HG03103 (cell line): ENCODE results near the gene ZFYVE26.
"Not testable (repeated sequence)": the region's sequence is repeated elsewhere in the genome, so short reads cannot be mapped to it uniquely, and the experiment has no call there.

Experiments
- ATAC-seq: cut with Tn5 transposase; IDR thresholded peaks from one replicate; pipeline ENCODE4 v1.9.1; 2021; ENCODE audit warnings: low read depth; ENCODE audit not compliant: unreplicated experiment

Gene ZFYVE26

GRCh38 chr14:67759916-67760315 is 56.5 kb downstream of the ZFYVE26 start:
- ATAC-seq, result no peak

- ATAC-seq, result no peak
Measured at GRCh38 chr14:67757175-67757574, 59.2 kb downstream of the ZFYVE26 start.

DNA sequence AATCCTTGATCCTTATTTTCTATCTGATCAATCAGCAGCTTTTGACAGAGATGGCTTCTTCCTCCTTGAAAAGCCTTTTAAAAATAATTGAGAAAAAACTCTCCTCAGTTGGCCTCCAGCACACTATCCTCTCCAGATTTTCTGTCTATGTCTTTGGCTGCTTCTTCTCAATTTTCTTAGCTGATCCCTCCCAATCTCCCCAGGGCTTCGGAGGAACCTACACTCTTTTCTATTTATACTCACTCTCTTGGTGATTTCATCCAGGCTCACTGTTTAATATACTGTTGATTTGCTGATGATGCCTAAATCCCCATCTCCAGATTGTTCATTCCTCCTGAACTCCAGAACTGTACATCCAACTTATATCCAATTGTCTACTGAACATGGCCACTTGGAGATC is 59.9 kb downstream of the ZFYVE26 start:
- no peak for ATAC-seq

DNA sequence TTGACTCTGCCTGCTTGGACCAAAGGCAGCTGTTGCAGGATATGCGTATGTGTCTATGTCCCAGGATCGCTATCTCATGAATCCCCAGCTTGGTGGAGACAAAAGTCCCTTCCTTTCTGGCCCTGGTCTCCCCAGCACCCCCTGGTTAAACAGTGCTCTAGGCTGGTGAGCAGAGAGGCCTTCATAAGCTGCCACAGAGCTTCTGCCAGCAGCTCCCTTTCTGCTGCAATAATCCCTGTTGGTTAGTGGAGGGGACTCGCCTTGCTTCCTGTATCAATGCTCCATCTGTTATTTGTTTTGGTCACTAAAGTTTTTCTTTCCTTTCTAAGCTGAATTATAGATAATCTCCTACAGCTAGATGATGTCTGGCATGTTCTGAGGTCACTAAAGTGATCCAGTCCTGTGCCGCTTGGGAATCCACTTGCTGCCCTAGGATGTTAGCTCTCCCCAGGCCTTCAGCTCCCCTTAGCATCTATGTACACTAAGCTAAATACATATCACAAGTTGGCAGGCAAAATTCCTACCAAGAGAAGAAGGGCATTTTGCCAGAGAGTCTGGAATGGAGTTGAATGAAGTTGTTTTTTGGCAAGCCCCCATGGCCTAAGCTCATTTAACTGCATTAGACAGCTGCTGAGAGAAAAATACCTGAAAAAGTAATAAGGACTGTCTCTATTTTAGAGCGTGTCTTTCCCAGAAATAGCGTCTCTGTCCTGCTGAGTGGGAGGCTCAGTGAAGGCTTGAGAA is 66.9 kb downstream of the ZFYVE26 start:
- no peak for ATAC-seq

- no peak for ATAC-seq
Measured at GRCh38 chr14:67748312-67748711, 68.1 kb downstream of the ZFYVE26 start.

DNA sequence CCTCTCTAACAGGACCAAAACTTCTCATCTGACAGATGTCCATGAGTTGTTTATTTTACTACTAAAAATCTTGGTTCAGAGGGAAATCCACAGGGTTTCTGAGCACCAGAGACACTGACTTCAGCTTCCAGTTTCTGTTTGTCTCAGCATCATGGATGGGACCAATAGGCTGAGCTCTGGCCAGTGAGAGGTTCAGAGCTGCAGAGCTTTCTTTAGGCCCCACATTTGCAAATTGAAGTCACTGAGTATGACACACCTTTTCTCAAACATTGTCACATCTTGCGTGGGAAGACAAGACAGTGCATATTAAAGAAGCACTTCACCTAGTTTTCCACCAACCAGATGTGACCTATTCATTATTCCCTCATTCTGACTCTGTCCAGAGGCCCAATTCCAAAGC is 69.5 kb downstream of the ZFYVE26 start:
- no peak for ATAC-seq

DNA sequence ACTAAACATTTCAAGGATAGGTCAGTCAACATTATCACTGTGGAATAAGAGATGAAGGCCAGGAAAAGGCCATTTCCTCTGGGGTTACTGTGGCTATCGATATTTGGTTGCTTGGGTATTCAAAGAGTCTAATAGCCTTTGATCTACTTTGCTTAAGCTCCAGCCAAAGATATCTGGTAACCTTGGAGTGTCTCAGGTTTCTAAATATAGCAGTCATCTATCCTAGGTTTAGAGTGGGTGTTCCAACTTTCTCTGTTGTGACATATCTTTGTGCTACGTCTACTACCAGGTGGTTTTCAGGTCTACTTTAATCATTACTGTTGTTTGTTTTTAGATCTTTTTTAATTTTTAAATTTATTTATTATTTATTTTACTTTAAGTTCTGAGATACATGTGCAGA is 72.3 kb downstream of the ZFYVE26 start:
- no peak for ATAC-seq

DNA sequence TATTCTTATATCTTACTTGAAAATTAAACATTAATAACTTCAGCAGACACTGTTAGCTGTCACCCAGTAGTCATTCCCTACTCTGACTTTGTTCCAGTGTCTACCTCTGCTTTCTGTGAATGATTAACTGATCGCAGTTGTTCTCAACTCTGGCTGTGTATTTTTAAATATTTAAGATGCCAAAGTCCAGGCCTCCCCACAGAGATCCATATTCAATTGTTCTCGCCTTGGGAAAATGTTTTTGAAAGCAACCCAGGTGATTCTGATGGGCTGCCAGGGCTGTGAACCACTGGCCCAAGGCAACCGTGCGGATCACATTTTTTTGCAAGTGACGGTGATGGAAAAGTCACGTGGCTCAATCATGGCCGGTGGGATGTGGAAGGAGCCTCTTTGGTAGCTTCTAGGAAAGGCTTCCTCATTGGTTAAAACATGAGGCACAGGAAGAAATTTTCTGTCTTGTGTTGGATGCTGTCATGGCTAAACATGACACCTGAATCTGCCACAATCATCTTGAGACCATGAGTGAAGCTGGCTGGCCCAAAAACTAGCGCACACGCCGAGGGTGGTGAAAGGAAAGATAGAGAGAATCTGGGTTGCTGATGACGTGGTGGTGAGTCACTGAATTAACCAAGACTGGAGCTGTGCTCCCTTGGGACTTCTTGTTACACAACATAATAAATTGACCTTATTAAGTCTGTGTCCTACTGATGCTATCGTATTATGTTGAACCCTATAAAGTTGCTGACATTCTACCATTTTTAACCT is 77.5 kb downstream of the ZFYVE26 start:
- no peak for ATAC-seq

DNA sequence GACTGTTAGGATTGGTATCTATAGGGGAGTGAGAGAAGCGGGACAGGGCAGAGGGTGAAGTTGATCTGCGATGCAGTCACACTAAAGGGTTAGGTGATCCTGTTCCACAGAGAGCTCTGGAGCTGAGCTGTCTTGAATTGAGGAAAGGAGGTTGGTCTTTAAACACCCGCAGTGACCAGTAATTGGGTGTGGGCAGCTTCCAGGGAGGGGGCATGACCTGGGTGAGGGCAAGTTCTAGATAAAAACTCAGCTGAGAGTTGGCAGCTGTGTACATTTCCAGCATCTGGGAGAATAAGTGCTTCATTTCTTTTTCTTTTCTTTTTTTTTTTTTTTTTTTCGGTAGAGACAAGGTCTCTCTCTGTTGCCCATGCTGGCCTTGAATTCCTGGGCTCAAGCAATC is 79.6 kb downstream of the ZFYVE26 start:
- ATAC-seq, result no peak

- no peak for ATAC-seq
Measured at GRCh38 chr14:67735336-67736147, 80.8 kb downstream of the ZFYVE26 start.

- ATAC-seq, result no peak
Measured at GRCh38 chr14:67734675-67735074, 81.7 kb downstream of the ZFYVE26 start.

DNA sequence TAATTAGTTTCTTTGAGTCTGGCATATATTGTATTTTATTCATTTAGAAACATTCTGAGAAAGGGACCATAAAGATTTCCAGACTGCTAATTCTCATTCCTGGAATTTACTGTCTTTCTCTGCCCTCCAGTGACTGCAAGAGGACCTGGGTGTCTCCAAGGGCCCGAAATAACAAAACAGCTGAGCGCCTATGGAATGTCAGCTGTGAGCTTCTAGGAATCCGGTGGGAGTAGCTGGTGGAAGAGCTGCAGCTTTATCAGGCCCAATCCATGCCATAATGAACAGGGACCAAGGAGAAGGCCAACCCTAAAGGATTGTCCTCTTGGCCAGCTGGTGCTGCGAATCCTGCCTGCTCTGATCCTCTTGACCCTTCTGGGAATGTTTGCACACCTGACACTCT is 82.8 kb downstream of the ZFYVE26 start:
- no peak for ATAC-seq

DNA sequence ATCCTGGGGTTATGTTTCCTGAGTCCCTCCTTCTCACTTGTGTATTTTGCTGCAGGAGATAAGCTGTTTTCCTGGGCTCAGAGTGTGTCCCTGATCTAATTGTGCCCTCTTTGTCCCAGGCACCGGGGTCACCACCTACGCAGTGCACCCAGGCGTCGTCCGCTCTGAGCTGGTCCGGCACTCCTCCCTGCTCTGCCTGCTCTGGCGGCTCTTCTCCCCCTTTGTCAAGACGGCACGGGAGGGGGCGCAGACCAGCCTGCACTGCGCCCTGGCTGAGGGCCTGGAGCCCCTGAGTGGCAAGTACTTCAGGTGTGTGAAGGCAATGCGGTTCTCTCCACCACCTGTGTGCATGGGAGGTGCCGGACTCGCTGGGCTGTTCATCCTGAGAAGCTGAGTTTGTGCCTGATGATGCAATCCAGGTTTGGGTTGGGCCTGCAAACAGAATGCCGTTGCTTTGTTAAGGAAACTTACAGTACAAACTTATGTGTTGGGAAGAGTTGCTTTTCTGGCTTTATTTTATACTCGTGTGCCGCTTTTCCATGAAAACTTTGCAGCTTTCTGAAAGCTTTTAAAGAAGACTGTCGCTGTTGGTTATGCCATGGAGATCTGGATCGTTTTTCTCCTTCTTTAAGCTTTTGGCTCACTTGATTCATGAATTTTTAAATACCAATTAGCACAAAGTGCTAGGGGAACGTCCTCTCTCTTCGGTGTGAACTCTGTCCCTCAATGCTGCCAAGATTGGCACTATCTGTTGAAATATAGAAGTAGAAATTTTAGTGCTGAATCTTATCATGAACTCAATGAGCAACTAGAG is 87.1 kb downstream of the ZFYVE26 start:
- no peak for ATAC-seq

DNA sequence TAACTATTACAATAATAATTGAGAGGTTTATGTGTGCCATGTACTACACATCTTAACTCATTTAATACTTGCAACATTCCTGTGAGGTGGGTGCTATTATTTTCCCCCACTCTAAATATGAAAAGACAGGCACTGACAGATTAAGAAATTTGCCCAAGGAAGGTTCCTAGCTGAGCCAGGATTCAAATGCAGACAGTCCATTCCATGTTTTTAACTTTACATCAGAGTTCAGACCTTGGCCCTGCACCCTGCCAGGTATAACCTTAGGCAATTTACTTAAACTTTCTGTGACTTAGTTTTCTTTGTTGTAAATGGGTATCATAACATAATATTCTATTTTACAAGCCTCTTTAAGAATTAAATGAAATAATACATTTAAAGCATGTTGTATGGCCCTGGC is 88.1 kb downstream of the ZFYVE26 start:
- ATAC-seq, result no peak

DNA sequence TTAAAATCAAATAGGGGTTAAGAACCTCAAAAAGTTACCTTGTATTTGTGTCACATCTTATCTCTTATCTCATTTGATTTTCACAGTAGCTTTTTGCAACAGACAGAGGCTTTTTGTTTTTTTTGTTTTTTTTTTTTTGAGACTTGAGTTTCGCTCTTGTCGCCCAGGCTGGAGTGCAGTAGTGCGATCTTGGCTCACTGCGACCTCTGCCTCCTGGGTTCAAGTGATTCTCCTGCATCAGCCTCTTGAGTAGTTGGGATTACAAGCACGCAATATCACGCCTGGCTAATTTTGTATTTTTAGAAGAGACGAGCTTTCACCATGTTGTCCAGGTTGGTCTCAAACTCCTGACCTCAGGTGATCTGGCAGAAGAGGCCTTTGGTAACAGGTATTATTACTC is 89.0 kb downstream of the ZFYVE26 start:
- no peak for ATAC-seq

- ATAC-seq, result no peak
Measured at GRCh38 chr14:67725171-67725570, 91.2 kb downstream of the ZFYVE26 start.

- no peak for ATAC-seq
Measured at GRCh38 chr14:67722293-67722692, 94.1 kb downstream of the ZFYVE26 start.

DNA sequence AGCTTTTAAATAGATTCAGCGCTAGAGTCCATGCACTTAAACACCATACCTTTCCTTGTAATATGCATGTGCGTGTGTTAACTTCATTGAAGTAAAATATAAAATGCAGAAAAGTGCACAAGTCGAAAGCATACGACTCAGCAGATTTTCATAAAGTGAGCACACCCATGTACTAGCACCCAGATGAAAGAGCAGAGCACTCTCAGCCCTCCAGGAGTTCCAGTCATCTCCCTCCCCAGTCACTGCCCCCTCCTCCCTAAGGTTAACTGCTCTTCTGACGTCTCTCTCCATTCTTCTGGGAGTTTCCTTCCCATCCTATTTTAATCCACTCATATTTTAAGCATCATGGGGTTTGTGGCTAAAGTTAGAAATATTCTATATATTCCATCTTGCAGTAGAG is 94.5 kb downstream of the ZFYVE26 start:
- no peak for ATAC-seq

DNA sequence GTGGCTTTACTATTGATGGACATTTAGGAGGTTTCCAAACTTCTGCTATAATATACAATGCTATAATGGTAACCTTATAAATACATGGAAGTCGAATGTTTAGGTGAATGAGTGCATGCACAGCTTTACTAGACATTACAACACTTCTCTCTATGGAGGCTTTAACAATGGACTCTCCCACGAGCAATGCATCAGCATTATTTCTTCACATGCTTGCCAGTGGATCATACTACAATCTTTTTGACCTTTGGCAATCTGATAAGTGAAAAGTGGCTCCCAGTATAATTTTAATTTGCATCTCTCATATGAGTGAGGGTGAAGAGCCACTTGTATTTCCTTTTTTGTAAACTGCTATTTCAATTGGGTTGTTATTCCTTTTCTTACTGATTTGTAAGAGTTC is 96.5 kb downstream of the ZFYVE26 start:
- ATAC-seq, result no peak

GRCh38 chr14:67719385-67719784 is 97.0 kb downstream of the ZFYVE26 start:
- not testable (repeated sequence) for ATAC-seq
